ENCODE data around the gene TOMM7. TPM values are rescaled to one million over a fixed set of nuclear protein-coding genes. Genes with fewer than 3 reads are reported as not detected.

Gene TOMM7
- total RNA-seq, 1 experiment from 2014 or later, result 325 TPM

DNA sequence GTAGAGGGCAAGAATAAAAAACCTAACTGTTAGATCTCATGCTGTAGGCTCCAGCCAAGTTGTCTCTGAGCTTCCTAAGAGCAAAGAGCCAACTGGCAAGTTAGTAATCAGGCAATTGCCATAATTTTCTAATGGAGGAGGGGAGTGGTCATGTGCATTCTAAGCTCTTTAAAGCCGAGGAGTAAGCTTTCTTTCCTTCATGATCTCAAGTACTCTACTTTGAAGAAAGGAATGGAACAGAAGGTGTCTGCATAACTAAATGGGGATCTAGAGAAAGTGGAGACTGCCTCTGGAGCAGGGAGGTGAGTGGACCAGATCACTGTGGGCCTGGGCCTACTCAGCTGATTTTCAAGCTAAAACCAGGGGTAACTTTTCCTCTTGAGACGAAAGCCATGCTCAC, 37.7 kb upstream of the TOMM7 start:
- intact Hi-C loops (cut with micrococcal nuclease), result loop anchor here (5.0 kb wide), 1 partner anchor 152 kb away; the partner anchor contains the start of gene HYCC1
- Histone ChIP-seq H3K27me3 (ENCODE audit: insufficient read depth, low read length) (no peaks in the 10 kb centered on the region), H3K4me2 (ENCODE audit: low read length) (peak overlapping the region; percentile 88; the same call in 1 of the 2 replicates), H3K79me2 (ENCODE audit: insufficient read depth, low read length) (peaks cover 16% of the 10 kb centered on the region), H3K27ac (ENCODE audit: low read depth, low read length) (peak overlapping the region; percentile 97; the same call in 1 of the 2 replicates), H3K4me1 (ENCODE audit: control insufficient read depth in 1 of 2, insufficient read depth in 2 of 2, low read length in 2 of 2) (peaks cover 44 to 52% of the 10 kb centered on the region in 2 experiments), H3K9me3 (ENCODE audit: control insufficient read depth in 1 of 2, insufficient read depth in 1 of 2, low read depth in 1 of 2, low read length in 2 of 2) (no peaks in the 10 kb centered on the region), H2AFZ (ENCODE audit: low read depth, low read length, poor library complexity, severe bottlenecking) (no peak overlapping the region), H3K36me3 (ENCODE audit: control insufficient read depth in 1 of 2, insufficient read depth in 2 of 2, low read length in 2 of 2) (peaks cover 2 to 17% of the 10 kb centered on the region in 2 experiments; a peak in 1 of 4 replicates), H3K4me3 (replicated peaks in 1 of 2; ENCODE audit: low read depth in 1 of 2, low read length in 2 of 2) (no peak overlapping the region), H4K20me1 (ENCODE audit: insufficient read depth) (no peaks in the 10 kb centered on the region), H3K9ac (ENCODE audit: low read length) (peak overlapping the region; percentile 99; the same call in 1 of the 2 replicates), H3K9me2 (ENCODE audit: insufficient read depth) (no peaks in the 10 kb centered on the region)
- ChIA-PET RAD21 (ENCODE audit: low non-redundant PET in 1 of 2, low total read pairs in 2 of 2, uncharacterized antibody in 2 of 2, unreplicated experiment in 2 of 2) (no interaction called here), CTCF (interaction anchor here (1.3 to 2.0 kb wide), 3 partner anchors 195 to 300 kb away, joined by 3 to 8 read pairs (median 6); no protein-coding TSS in a partner anchor), POLR2A (interaction anchor here (0.9 kb wide), 1 partner anchor 39 kb away, joined by 3 read pairs; no protein-coding TSS in a partner anchor)
- DNase-seq (ENCODE audit: low read depth, low spot score), result no peak
- TF ChIP-seq POLR2AphosphoS5 (IDR thresholded peaks at IDR 0.05; ENCODE audit: low read depth, low read length), result 0 out of 2 replicates have a peak, but pooled peaks have one; percentile 11
- no peak for TF ChIP-seq SRF (IDR thresholded peaks at IDR 0.05; ENCODE audit: low read depth)
- TF ChIP-seq EZH2phosphoT487 (IDR thresholded peaks at IDR 0.05; ENCODE audit: borderline replicate concordance), result no peak
- no peak for TF ChIP-seq ZFX (IDR thresholded peaks at IDR 0.05)
- no peak for TF ChIP-seq ZNF274 (IDR thresholded peaks at IDR 0.05; ENCODE audit: low read depth, low read length)
- no peak for TF ChIP-seq ZBTB33 (IDR thresholded peaks at IDR 0.05; ENCODE audit: extremely low read depth, insufficient replicate concordance, low read length)
- no TSS peak for BruUV-seq (replicated peaks)
- ATAC-seq, result no peak
